PC-3 (cell line): Measurements from ENCODE around the gene SYT7.

Source experiments
- CTCF ChIP-seq: fragments of 300-600 bp; sonication (generic); conservative IDR thresholded peaks from 2 replicates; pipeline ENCODE4 v1.5.1; 2017; ENCODE audit warnings: antibody characterized with exemption, low read depth, mild to moderate bottlenecking, low read length
- EZH2 ChIP-seq: fragments of 300-600 bp; sonication (generic); IDR thresholded peaks from one replicate; pipeline ENCODE4 v1.6.1; 2017; ENCODE audit warnings: antibody characterized with exemption, mild to moderate bottlenecking, low read length; ENCODE audit not compliant: unreplicated experiment
- EZH2phosphoT487 ChIP-seq: fragments of 300-600 bp; sonication (generic); IDR thresholded peaks from 2 replicates; pipeline ENCODE4 v1.6.1; 2018; ENCODE audit warnings: mild to moderate bottlenecking, antibody characterized with exemption, low read length, borderline replicate concordance

GRCh38 chr11:61549177-61549576 lies 31.7 kb downstream of the SYT7 start:
- TF ChIP-seq CTCF, result no peak
- TF ChIP-seq EZH2, result no peak
- TF ChIP-seq EZH2phosphoT487, result no peak
